GM21528 (cell line): Measurements from ENCODE around the gene RNF150.

Source experiments
- ATAC-seq: cut with Tn5 transposase; IDR thresholded peaks from one replicate; pipeline ENCODE4 v1.9.1; 2021; ENCODE audit warnings: mild to moderate bottlenecking, moderate library complexity; ENCODE audit not compliant: unreplicated experiment, low FRiP score

Gene RNF150

DNA sequence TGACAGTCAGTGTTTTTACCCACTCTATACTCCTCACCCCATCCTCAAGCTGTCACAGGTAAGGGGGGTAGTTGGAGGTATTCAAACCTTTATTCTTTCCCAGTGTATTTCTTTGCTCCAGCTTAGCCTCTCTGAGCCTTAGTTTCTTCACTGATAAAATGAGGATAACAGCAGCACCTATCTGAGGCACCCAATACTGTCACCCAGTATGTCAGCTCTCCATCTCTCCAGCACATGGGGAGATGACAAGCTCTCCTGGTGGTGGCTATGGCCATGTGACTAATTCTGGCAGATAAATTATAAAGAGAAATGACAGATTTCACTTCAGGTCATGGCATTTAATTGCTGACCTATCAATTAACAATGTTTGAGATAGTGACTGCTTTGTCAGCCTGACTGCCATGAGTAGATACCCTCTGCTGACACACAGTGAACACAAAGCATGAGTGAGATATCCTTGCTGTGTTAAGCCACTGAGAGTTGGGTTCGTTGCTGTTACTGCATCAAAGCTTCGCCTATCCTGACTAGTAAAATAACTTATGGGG lies 200.7 kb downstream of the RNF150 start:
- ATAC-seq = no peak

GRCh38 chr4:140931911-140932310 lies 201.4 kb downstream of the RNF150 start:
- no peak for ATAC-seq

DNA sequence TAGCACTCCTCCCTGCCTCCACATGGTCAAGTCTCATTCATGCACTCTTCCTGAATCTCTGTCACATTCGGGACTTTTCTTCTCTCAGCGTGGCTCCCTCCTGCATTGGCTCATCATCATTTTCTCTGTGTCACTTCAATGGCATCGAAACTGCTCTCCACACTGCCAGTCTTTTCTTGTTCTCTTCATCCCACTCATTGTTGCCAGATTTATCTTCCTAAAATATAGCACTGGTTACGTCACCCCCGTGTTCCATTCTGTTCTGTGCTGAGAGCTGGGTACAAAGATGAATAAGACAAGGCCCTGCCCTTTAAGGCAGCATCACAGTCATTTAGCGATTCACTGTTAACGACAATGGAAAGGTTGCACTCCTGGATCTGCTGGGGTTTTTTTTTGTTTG lies 202.7 kb downstream of the RNF150 start:
- ATAC-seq = no peak

GRCh38 chr4:140930011-140930410 lies 203.3 kb downstream of the RNF150 start:
- no peak for ATAC-seq

DNA sequence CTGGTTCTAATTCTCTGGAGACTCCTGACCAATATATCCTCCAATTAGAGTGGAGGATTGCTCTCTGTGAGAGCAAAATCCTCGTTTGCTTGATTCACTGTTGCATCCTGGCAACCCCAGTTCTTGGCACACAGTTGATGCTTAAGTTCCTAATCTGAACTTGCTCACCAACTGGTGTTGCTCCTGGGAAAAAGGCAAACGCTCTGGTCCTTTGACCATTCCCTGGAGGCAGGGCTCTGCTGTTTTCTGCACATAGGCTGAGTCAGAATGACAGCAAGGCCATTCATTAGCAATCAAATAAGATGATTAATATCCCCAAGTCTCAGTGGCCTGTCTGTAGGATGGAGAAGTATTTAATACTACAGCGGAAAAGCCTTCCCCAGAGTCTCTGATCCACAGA lies 204.4 kb downstream of the RNF150 start:
- ATAC-seq = no peak

DNA sequence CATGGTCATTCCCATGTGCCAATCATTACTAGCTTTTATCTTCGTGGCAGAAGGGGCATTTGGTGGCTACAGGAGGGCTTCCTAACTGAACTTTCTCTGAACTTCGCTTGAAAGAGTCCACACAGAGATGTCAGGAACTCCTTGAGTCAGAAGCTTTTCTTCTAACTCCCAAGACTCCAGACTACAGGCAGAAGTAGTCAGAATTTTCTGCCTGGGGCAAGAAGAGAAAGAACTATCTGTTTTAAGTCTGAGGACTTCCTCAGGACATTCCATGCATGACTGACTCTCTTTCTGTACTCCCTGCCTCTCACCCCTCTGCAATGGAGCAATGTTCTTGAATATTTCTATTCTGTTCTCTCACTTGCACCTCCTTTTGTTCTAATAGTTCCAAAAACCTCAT lies 206.6 kb downstream of the RNF150 start:
- ATAC-seq = no peak

- no peak for ATAC-seq
Measured at GRCh38 chr4:140925417-140925816, 207.9 kb downstream of the RNF150 start.

GRCh38 chr4:140924761-140925392 lies 208.4 kb downstream of the RNF150 start:
- ATAC-seq = no peak

DNA sequence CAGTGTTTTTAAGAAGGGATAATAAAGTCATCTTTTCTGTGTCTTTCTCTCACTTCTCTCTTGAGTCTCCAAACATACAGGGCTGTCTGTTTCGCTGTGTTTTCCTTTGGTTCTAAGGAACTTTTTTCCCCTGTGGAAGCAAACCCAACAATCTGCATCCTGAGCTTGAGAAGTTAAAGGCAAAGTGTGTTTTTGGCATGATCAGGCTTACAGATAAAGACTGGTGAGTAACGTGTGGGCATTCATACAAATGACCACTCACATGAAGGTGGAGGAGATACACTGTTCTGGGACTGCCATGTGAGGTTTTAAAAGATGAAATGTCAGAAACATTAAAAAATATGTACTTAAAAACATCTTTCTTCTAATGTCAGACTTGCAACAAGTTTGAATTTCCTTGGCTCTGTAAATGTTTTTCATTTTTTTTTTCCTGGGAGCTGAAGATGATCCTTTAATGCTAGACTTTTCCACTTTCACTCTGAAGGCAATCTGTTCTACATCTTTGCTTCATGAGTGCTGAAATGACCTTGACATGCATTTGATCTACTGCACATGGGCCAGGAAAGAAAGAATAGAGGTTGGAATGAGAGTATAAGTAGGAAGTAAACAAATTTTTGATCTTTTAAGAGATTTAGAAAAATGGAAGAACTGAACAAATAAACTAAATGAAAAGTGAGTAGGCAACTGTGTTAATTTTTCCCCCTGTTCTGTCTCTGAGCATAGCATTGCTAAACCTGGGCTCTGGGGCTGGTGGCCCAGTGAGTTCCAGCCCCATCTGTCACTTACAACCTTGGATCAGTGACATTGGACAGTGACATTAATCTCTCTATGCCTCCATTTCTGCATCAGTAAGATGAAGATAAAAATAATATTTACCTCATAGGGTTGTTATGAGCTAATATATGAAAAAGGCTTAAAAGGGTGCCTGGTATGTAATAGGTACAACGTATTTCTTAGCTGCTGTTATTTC lies 226.0 kb downstream of the RNF150 start:
- ATAC-seq = no peak

DNA sequence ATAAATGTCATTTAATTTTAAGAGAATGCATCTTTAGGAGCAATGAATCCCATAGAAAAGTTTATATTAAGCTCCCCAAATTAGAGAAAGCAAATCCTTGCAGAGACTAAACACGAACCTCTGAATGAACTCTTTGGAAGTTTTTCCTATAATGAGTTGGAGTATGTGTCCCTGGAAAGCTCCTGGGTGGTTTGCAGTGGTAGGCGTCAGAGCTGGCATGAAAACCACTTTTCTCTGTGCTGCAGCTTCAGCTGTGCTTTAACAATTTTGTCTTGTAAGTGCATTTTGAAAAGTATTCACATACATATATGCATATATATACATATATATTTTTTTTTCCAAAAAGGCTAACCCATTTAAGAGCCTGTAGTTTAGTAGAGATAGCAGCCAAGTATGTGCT lies 228.4 kb downstream of the RNF150 start:
- ATAC-seq = no peak

DNA sequence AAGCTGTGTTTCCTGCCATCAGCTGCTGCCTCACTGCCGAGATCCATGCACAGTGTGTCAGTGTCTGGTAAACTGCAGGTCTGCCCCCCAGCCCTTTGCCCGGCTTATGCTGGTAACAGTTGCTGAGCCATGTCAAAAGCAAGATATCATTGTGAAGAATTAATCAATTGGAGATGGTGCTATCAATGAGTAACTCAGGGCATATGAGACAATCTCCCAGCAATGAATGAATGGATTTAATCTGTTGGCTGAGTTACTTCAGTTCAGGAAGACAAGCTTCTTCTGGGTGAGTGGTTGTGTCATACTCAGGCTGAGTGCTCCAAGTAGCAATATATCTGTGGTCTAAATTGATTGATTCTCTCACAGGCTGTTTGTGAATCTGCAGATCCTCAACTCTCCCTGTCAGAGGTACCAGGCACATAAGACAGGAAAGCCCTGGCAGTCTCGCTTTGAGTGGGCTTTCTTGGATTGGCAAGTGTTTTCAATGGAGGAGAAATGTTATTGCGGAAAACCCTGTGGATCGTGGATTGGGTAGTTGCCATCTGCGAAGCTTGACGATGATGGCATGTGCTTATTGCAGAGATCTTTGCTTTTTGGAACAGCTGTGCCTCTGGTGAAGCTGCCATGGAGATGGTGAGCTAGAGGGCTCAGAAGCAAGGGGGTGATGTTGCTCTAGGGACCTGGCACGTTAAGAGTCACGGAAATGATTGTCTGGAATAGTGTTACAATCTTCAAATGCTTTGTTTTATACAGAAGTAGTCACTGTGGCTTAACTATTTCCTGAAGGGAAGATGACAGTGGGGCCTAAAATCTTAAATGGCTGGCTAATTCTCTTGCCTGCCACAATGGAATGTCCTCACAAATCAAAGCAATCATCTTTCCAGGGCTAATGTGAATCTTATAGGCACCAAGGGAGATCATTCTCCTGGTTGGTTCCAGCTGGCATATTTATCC lies 229.5 kb downstream of the RNF150 start:
- ATAC-seq = no peak

- no peak for ATAC-seq
Measured at GRCh38 chr4:140901736-140902336, 231.4 kb downstream of the RNF150 start.

- no peak for ATAC-seq
Measured at GRCh38 chr4:140893939-140894338, 239.3 kb downstream of the RNF150 start.

DNA sequence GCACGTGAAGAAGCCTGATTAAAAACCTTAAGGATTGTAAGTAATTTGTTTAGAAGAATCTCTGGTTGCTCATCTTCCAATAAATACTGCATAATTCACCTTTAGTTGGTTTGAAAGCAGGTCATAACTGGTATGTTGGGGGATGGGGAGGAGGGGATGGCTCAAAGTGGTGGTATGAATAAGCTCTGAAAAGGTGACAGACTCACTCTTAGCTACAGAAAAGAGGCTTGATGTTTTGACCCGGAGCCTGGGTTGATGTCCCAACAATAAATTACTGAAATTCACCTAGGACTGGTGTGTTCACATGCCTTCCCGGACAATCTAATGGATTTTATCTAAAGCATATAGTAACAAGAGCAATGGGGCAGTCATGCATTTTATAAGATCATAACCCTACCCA lies 245.2 kb downstream of the RNF150 start:
- ATAC-seq = no peak

DNA sequence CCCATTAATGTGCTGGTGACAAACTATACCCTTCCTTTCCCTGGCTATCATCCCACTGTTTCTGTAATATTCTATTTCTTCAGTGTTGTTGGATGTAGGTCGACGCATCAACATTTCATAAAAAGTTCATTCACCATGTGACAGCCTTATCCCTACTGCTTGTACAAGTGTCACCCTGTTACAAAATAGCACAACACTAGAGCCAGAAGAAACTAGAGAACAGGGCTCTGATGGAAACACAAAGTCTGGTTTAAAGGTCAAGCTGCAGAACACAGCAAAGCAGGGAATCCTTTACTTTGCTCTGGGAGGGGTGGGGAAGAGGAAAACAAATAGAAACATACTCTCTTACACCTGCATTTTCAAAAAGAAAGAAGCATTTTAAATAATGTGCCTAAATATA lies 245.8 kb downstream of the RNF150 start:
- no peak for ATAC-seq

- ATAC-seq = peak; percentile 89
Measured at GRCh38 chr4:140884431-140885058, 248.7 kb downstream of the RNF150 start.

DNA sequence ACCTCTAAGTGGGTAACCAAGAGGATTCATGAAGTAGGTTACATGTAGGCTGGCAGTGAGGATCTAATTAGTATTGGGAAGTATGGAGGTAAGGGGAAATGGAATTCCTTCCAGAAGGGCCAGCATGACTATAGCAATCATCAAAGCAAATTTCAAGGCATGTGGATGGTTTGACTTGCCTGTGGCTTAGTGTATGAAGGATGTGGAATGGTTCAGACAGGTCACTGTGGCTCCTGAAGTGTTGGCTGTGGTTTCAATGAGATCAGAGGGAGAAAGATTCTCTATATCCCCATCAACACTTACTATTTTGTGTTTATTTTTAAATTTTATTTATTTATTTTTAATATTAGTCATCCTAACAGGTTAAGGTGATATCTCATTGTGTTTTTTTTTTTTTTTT lies 255.5 kb downstream of the RNF150 start:
- ATAC-seq = no peak

- ATAC-seq = no peak
Measured at GRCh38 chr4:140876615-140877364, 256.5 kb downstream of the RNF150 start.
